ENCODE data around the gene MRPS27.

Gene MRPS27

DNA sequence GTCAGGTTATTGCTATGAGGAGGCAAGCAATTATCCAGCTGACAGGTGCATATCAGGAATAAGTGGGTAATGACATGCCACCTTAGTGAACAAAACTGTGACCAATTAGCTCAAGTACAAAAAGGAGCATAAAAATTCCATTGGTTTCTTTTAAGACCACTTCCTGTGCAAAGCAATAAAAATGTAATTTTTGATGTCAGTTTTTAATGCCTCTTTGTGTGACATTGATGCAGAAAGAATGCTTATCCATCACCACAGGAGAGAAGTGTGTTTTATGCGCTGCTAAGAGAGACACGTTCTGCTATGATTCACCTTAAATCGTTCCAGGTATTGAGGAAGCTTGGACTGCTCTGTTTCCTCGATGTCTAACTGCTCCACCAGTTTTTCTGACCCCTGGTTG is 96.7 kb downstream of the MRPS27 start:
- TF ChIP-seq, protein P1, sequence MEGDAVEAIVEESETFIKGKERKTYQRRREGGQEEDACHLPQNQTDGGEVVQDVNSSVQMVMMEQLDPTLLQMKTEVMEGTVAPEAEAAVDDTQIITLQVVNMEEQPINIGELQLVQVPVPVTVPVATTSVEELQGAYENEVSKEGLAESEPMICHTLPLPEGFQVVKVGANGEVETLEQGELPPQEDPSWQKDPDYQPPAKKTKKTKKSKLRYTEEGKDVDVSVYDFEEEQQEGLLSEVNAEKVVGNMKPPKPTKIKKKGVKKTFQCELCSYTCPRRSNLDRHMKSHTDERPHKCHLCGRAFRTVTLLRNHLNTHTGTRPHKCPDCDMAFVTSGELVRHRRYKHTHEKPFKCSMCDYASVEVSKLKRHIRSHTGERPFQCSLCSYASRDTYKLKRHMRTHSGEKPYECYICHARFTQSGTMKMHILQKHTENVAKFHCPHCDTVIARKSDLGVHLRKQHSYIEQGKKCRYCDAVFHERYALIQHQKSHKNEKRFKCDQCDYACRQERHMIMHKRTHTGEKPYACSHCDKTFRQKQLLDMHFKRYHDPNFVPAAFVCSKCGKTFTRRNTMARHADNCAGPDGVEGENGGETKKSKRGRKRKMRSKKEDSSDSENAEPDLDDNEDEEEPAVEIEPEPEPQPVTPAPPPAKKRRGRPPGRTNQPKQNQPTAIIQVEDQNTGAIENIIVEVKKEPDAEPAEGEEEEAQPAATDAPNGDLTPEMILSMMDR (IDR thresholded peaks at IDR 0.05; ENCODE audit: control extremely low read depth, extremely low read depth, low read depth, missing control alignments): no peak
- no peak for DNase-seq (ENCODE audit: extremely low spot score)
- ChIA-PET CTCF (interaction anchor here (0.9 to 1.6 kb wide), 5 partner anchors 9 to 57 kb away, joined by 3 to 4 read pairs (median 3); no protein-coding TSS in a partner anchor), POLR2A (no interaction called here)

- ChIA-PET POLR2A (no interaction called here), CTCF (interaction anchor here (0.7 to 1.3 kb wide), 4 partner anchors 9 to 60 kb away, joined by 3 read pairs; no protein-coding TSS in a partner anchor)
Measured at GRCh38 chr5:72222521-72222920, 97.5 kb downstream of the MRPS27 start.

GRCh38 chr5:72221541-72221940 is 98.5 kb downstream of the MRPS27 start:
- CTCF ChIA-PET: interaction anchor here (0.9 to 1.3 kb wide), 2 partner anchors 16 to 61 kb away, joined by 3 read pairs; no protein-coding TSS in a partner anchor
- TF ChIP-seq, protein P1 (IDR thresholded peaks at IDR 0.05; ENCODE audit: control extremely low read depth, extremely low read depth, low read depth, missing control alignments): no peak
- POLR2A ChIA-PET: no interaction called here
- DNase-seq (ENCODE audit: extremely low spot score): no peak

More at GRCh38 chr5:72222521-72222920, 97.5 kb downstream of the MRPS27 start:
- TF ChIP-seq, protein P1 (IDR thresholded peaks at IDR 0.05; ENCODE audit: control extremely low read depth, extremely low read depth, low read depth, missing control alignments): no peak
- no peak for DNase-seq (ENCODE audit: extremely low spot score)

- DNase-seq (ENCODE audit: extremely low spot score): no peak
- ChIA-PET POLR2A (no interaction called here), CTCF (interaction anchor here (1.3 kb wide), 1 partner anchor 61 kb away, joined by 3 read pairs; no protein-coding TSS in a partner anchor)
- TF ChIP-seq, protein P1 (IDR thresholded peaks at IDR 0.05; ENCODE audit: control extremely low read depth, extremely low read depth, low read depth, missing control alignments): no peak
Measured at GRCh38 chr5:72221099-72221498, 98.9 kb downstream of the MRPS27 start.

- ChIA-PET POLR2A (no interaction called here), CTCF (interaction anchor here (0.8 to 2.3 kb wide), 5 partner anchors 9 to 66 kb away, joined by 3 to 6 read pairs (median 4); no protein-coding TSS in a partner anchor)
- no peak for DNase-seq (ENCODE audit: extremely low spot score)
- TF ChIP-seq, protein P1 (IDR thresholded peaks at IDR 0.05; ENCODE audit: control extremely low read depth, extremely low read depth, low read depth, missing control alignments): no peak
Measured at GRCh38 chr5:72216756-72217155, 103.3 kb downstream of the MRPS27 start.

DNA sequence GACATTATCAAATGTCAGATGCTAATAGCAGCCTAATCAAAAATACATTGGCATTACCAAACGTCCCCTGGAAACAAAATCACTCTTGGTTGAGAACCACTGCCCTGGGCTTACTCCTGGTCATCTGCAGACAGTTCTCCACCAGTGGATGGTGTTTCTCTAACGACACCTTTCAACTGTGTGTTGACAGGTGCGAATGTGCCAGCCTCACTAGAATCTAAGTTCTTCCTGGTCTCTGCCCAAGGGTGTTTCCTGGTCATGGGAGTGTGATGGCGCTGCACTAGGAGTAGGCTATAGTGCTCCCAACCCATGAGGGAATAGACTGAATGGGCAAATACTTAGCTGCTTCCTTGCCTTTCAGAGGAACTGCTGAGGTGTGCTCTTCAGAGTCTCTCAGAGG is 105.9 kb downstream of the MRPS27 start:
- TF ChIP-seq, protein P1 (IDR thresholded peaks at IDR 0.05; ENCODE audit: control extremely low read depth, extremely low read depth, low read depth, missing control alignments): no peak
- CTCF ChIA-PET: interaction anchor here (1.3 to 2.2 kb wide), 2 partner anchors 9 to 15 kb away, joined by 3 to 6 read pairs; no protein-coding TSS in a partner anchor
- no peak for DNase-seq (ENCODE audit: extremely low spot score)
- POLR2A ChIA-PET: no interaction called here

All from GM10248 (cell line).